HEK293T (cell line): ENCODE results near the gene AFAP1L2.

Experiments
- CTCF ChIA-PET: fragments of 350-600 bp; formaldehyde crosslinking; extraction: SDS; loops from one replicate; lab custom pipeline; 2021; ENCODE audit warnings: antibody characterized with exemption, inconsistent platforms; lab: Yijun Ruan, JAX
- POLR2A ChIA-PET: fragments of 350-600 bp; formaldehyde crosslinking; extraction: SDS; loops from one replicate; lab custom pipeline; 2020; ENCODE audit warnings: antibody characterized with exemption, inconsistent platforms; lab: Yijun Ruan, JAX
- DNase-seq: peaks from one replicate; pipeline ENCODE4 v3.0.0; 2012; ENCODE audit warnings: mixed read lengths; ENCODE audit errors: extremely low spot score
- ARNT ChIP-seq: fragments of 450-650 bp; IDR thresholded peaks from 2 replicates; pipeline ENCODE4 v1.6.1; 2017; ENCODE audit warnings: mild to moderate bottlenecking
- BHLHE40 ChIP-seq: fragments of 450-650 bp; IDR thresholded peaks from 2 replicates; pipeline ENCODE4 v1.6.1; 2016; ENCODE audit warnings: mild to moderate bottlenecking, moderate library complexity, borderline replicate concordance
- CTBP1 ChIP-seq: fragments of 450-650 bp; IDR thresholded peaks from 2 replicates; pipeline ENCODE4 v1.6.1; 2016; ENCODE audit warnings: borderline replicate concordance
- ELF4 ChIP-seq: fragments of 450-650 bp; IDR thresholded peaks from 2 replicates; pipeline ENCODE4 v1.6.1; 2017; ENCODE audit warnings: antibody characterized with exemption
- FOXA1 ChIP-seq: fragments of 450-650 bp; IDR thresholded peaks from 2 replicates; pipeline ENCODE4 v1.6.1; 2016; ENCODE audit warnings: mild to moderate bottlenecking
- FOXK2 ChIP-seq: fragments of 450-650 bp; IDR thresholded peaks from 2 replicates; pipeline ENCODE4 v1.6.1; 2016; ENCODE audit warnings: mild to moderate bottlenecking
- FOXM1 ChIP-seq: fragments of 450-650 bp; IDR thresholded peaks from 2 replicates; pipeline ENCODE4 v1.6.1; 2017; ENCODE audit warnings: mild to moderate bottlenecking, borderline replicate concordance
- HDGF ChIP-seq: fragments of 450-650 bp; IDR thresholded peaks from 2 replicates; pipeline ENCODE4 v1.6.1; 2017; ENCODE audit warnings: antibody characterized with exemption, borderline replicate concordance
- L3MBTL2 ChIP-seq: fragments of 450-650 bp; conservative IDR thresholded peaks from 2 replicates; pipeline ENCODE4 v1.6.1; 2016; ENCODE audit warnings: mild to moderate bottlenecking
- LEF1 ChIP-seq: fragments of 450-650 bp; IDR thresholded peaks from 2 replicates; pipeline ENCODE4 v1.6.1; 2017; ENCODE audit warnings: mild to moderate bottlenecking, borderline replicate concordance
- NFRKB ChIP-seq: fragments of 450-650 bp; IDR thresholded peaks from 2 replicates; pipeline ENCODE4 v1.6.1; 2016; ENCODE audit warnings: mild to moderate bottlenecking, moderate library complexity
- PKNOX1 ChIP-seq: fragments of 450-650 bp; IDR thresholded peaks from 2 replicates; pipeline ENCODE4 v1.6.1; 2016
- SP1 ChIP-seq: fragments of 450-650 bp; IDR thresholded peaks from 2 replicates; pipeline ENCODE4 v1.6.1; 2017
- SUZ12 ChIP-seq: fragments of 450-650 bp; IDR thresholded peaks from 2 replicates; pipeline ENCODE4 v1.6.1; 2016; ENCODE audit warnings: mild to moderate bottlenecking
- TARDBP ChIP-seq: fragments of 450-650 bp; IDR thresholded peaks from 2 replicates; pipeline ENCODE4 v1.6.1; 2016
- ZNF384 ChIP-seq: fragments of 450-650 bp; IDR thresholded peaks from 2 replicates; pipeline ENCODE4 v1.6.1; 2016

The AFAP1L2 gene

GRCh38 chr10:114395366-114396022 is 8.8 kb downstream of the AFAP1L2 start:
- DNase-seq = no peak
- POLR2A ChIA-PET = no interaction called here
- CTCF ChIA-PET = interaction anchor here (0.6 kb wide), 1 partner anchor 152 kb away, joined by 3 read pairs; no protein-coding TSS in a partner anchor
- TF ChIP-seq TARDBP = no peak

GRCh38 chr10:114394531-114394930 is 9.8 kb downstream of the AFAP1L2 start:
- ChIA-PET CTCF (no interaction called here), POLR2A (no interaction called here)
- DNase-seq = no peak
- TF ChIP-seq SP1 (no peak), CTBP1 (no peak), TARDBP (no peak), FOXK2 (no peak), SUZ12 (no peak), ARNT (no peak), NFRKB (no peak), FOXM1 (no peak), L3MBTL2 (no peak), BHLHE40 (no peak), HDGF (no peak), LEF1 (no peak), FOXA1 (no peak), ELF4 (no peak), PKNOX1 (no peak), ZNF384 (no peak)

- DNase-seq = no peak
- POLR2A ChIA-PET = no interaction called here
- CTCF ChIA-PET = no interaction called here
- TF ChIP-seq PKNOX1 (no peak), LEF1 (no peak), SUZ12 (no peak), ARNT (no peak), HDGF (no peak), NFRKB (no peak), TARDBP (no peak), ZNF384 (no peak), FOXA1 (no peak), FOXK2 (no peak), ELF4 (no peak), FOXM1 (no peak), CTBP1 (no peak), L3MBTL2 (no peak), BHLHE40 (no peak)
These were observed 10.4 kb downstream of the AFAP1L2 start for GRCh38 chr10:114393886-114394285.

- no peak for DNase-seq
- ChIA-PET CTCF (no interaction called here), POLR2A (no interaction called here)
- no peak for TF ChIP-seq NFRKB
- TF ChIP-seq FOXM1 = no peak
- no peak for TF ChIP-seq ARNT
These were observed 10.8 kb downstream of the AFAP1L2 start for GRCh38 chr10:114393482-114393881.

- TF ChIP-seq CTBP1 (no peak), ELF4 (no peak), FOXA1 (no peak), TARDBP (no peak), NFRKB (no peak), FOXK2 (no peak), LEF1 (no peak), SUZ12 (no peak), ARNT (no peak), L3MBTL2 (no peak), FOXM1 (no peak), PKNOX1 (no peak), ZNF384 (no peak), HDGF (no peak), BHLHE40 (no peak), SP1 (no peak)
- CTCF ChIA-PET = no interaction called here
- no peak for DNase-seq
- POLR2A ChIA-PET = no interaction called here
These were observed 12.0 kb downstream of the AFAP1L2 start for GRCh38 chr10:114392112-114392835.

GRCh38 chr10:114391599-114391998 is 12.7 kb downstream of the AFAP1L2 start:
- DNase-seq = no peak
- ChIA-PET POLR2A (no interaction called here), CTCF (no interaction called here)
- no peak for TF ChIP-seq TARDBP
- TF ChIP-seq SP1 = no peak
- no peak for TF ChIP-seq FOXK2
- no peak for TF ChIP-seq PKNOX1
- TF ChIP-seq LEF1 = no peak
